ENCODE results near the gene MBOAT2.

GRCh38 chr2:8877894-8878293 lies 125.6 kb downstream of the MBOAT2 start:
- TF ChIP-seq TAF1 (IDR thresholded peaks at IDR 0.05; ENCODE audit: borderline replicate concordance, low read depth, low read length) (no peak), POLR2A (IDR thresholded peaks at IDR 0.05; ENCODE audit: low read depth, low read length) (no peak)
